A549 treated with Hydrocortisone at 1 μM for 4 hours (cell line): ENCODE data around the gene LPO. TPM values are rescaled to one million over a fixed set of nuclear protein-coding genes. Genes with fewer than 3 reads are reported as not detected.

ENCODE experiments used
- total RNA-seq: library from RNA; stranded (reverse); fragments of 200-300 nt; extraction: Qiagen RNA extraction; gene quantifications from 5 replicates; pipeline ENCODE4 v1.2.3, GENCODE V29; 2022

The LPO gene
- 0.07 TPM in 1 of 5 replicates, not detected in the others for total RNA-seq

DNA sequence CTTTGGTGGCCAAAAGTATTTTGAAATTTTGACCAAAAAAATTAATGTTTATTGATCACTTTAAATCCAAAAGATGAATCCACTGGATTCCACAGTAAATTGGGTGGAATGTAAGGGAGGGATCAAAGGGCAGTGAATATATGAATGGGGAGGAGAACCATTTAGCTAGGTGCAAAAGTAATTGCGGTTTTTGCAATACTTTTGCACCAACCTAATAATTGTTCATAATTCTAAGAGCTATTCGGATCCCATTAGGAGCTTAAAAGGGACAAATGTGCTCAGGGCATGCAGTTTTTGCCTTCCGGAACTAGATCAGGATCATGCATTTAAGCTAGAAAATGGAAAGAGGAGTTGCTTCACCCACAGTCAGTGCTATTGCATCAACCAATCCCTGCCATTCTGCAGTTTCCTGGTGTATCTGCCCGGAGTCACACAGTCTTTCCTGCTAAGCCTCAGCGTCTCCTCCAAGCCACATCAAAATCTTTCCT, at the start of gene LPO:
TSS of gene LPO (plus strand) at position 438 of the 488 bp plus-strand sequence. CDS start 4,396 bp downstream, outside the sequence.

DNA sequence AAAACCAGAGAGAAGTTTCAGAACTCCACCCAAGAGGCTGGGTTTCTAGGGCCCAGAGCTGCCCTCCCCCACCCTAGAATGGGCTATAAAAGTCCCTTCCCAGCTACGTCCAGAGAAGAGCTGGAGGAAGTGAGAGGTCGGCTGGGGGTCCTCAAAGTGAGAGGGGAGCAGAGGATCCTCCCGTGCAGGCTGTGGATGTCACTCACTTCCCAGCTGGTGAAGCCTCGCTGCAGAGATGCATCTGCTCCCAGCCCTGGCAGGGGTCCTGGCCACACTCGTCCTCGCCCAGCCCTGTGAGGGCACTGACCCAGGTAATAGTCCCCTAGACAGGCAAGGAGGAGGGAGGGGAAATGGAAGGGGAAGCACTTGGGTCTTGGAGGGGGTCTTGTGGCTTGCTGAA, 45.8 kb upstream of the LPO start, which contains the start of gene EPX:
TSS of gene EPX (plus strand) at position 115 of the 400 bp plus-strand sequence. CDS start at position 236, 121 bp downstream.

DNA sequence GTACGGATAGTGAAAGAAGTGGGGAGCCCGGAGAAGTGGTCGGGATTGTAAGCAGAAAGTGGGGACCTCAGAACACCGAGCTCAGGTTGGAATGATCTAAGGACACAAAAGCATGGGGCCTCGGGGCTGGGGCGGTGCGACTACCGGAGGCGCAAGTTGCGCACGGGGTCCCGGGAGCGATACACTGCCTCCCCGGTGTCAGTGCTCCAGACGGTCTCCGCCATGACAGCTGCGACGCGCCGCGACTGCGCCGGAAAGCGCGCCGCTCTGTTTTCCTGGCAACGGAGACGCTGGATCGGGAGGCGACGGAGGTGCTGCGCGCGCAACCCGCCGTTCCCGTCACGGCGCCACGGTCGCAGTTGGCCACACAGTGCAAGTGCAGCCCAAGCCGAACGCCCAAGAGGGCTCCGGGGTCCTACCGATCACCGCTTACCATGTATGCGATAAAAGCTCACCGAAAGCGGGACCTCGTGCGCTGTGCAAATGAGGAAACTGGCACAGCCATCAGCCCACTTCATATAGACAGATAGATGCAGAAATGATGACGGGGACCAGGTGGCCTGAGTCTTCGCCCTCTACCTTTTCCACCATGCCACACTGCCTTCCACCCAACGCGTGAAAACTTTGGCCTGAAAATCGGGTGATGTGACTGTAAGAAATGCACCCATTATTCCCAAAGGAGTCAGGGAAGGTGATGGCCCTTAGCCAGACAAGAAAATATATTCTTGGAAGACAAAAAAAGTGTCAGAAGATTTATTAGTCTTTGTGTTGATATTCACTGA, 19.2 kb upstream of the LPO start, which contains the start of gene MKS1:
TSS of gene MKS1 (minus strand) at position 249 of the 782 bp plus-strand sequence. CDS start at position 224, 25 bp downstream.

DNA sequence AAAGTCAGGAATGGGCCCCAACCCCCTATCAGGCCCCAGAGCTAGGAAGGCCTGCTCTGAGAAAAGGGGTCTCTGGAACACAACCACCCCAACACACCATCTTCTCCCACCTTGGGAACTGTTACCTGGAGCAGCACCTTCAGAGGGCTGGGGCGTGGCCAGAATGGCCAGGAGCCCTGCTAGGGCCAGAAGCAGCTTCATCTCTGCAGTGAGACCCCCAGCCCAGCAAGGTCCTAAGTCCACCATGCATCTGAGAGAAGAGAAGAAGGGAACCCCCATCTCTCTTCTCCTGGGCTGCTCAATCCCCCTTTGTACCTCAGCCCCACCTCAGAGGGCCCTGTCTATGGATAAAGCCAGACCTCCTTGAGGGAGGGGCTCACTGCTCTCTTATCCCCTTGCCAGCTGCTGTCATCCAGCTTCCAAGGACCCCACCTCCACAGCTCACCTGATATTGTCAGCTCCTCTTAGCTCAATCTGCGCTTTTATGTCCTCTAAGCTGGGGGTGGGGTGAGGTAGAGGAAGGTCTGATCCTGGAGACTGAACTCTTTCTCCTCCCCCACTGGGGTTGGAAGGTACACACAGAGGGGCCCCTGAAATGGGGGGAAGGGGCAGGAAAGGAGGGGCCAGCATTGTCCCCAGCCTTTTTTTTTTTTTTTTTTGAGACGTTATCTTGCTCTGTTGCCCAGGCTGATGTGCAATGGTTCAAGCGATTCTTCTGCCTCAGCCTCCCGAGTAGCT, 42.3 kb downstream of the LPO start, which contains the start of gene MPO:
TSS of gene MPO (minus strand) at position 456 of the 738 bp plus-strand sequence. CDS start at position 279, 177 bp downstream.

Other genes with a start within 250 kb of the LPO start
- 214 to 324 TPM (median 239 TPM) in 5 replicates for gene SRSF1, start 231.3 kb upstream of the LPO start, total RNA-seq
- gene DYNLL2, start 155.2 kb upstream of the LPO start, total RNA-seq: 23.5 to 25.9 TPM (median 24.0 TPM) in 5 replicates
- gene OR4D1, start 90.2 kb upstream of the LPO start, total RNA-seq: 0.02 TPM in 1 of 5 replicates, not detected in the others
- not detected in 5 replicates for gene OR4D2, start 71.6 kb upstream of the LPO start, total RNA-seq
- gene EPX, start 45.9 kb upstream of the LPO start, total RNA-seq: not detected in 5 replicates
- 10.6 to 12.6 TPM (median 12.2 TPM) in 5 replicates for gene MKS1, start 19.3 kb upstream of the LPO start, total RNA-seq
- not detected in 5 replicates for gene MPO, start 42.4 kb downstream of the LPO start, total RNA-seq
- gene TSPOAP1, start 90.2 kb downstream of the LPO start, total RNA-seq: not detected in 5 replicates
- gene SUPT4H1, start 113.6 kb downstream of the LPO start, total RNA-seq: 96.4 to 171 TPM (median 148 TPM) in 5 replicates
- 0.18 to 0.45 TPM (median 0.24 TPM) in 5 replicates for gene RNF43, start 178.9 kb downstream of the LPO start, total RNA-seq
- gene HSF5, start 249.8 kb downstream of the LPO start, total RNA-seq: not detected in 5 replicates